Adrenal gland (tissue), 12 donors: ENCODE data around the gene NDST1. TPM values are rescaled to one million over a fixed set of nuclear protein-coding genes. Genes with fewer than 3 reads are reported as not detected.

Source experiments
- DNase-seq, 7 donors: peaks; one replicate each; pipeline ENCODE4 v3.0.0-alpha.2; 2019 to 2020
- H3K27ac ChIP-seq, 5 donors: fragments of 200-600 bp; sonication (generic) in 4 of 5; 1 replicate in 3 of 5; 2 replicates in 2 of 5; pipeline versions ENCODE4 v1.5.1 to v1.8.0; 2016 to 2020; ENCODE audit warnings: mild to moderate bottlenecking in 1 of 5
- H3K27me3 ChIP-seq: fragments of 200-600 bp; 2 replicates; pipeline ENCODE4 v1.8.0; 2021
- H3K36me3 ChIP-seq, 2 donors: fragments of 200-600 bp; replicated peaks in 1 of 2; 1 replicate in 1 of 2; 2 replicates in 1 of 2; pipeline versions ENCODE4 v1.5.1 to v1.8.0; 2018 to 2022
- H3K4me1 ChIP-seq, 2 donors: fragments of 200-600 bp; replicated peaks in 1 of 2; 1 replicate in 1 of 2; 2 replicates in 1 of 2; pipeline versions ENCODE4 v1.5.1 to v1.8.0; 2018 to 2021
- H3K4me3 ChIP-seq, 4 donors: fragments of 200-600 bp; sonication (generic) in 3 of 4; one replicate each; pipeline ENCODE4 v1.5.1; 2016 to 2018
- H3K9me3 ChIP-seq, 3 donors: fragments of 200-600 bp; sonication (generic) in 1 of 3; replicated peaks in 1 of 3; 1 replicate in 2 of 3; 2 replicates in 1 of 3; pipeline versions ENCODE4 v1.5.1 to v1.8.0; 2016 to 2021
- CTCF ChIP-seq, 6 experiments: fragments of 450-650 bp in 4 of 6; fragments of 200-600 bp in 2 of 6; sonication (generic) in 1 of 6; IDR thresholded peaks; 1 replicate in 5 of 6; 2 replicates in 1 of 6; pipeline versions ENCODE4 v1.5.1 to v1.8.0; 2016 to 2021; ENCODE audit warnings: antibody characterized with exemption in 6 of 6, mild to moderate bottlenecking in 2 of 6, moderate library complexity in 1 of 6
- POLR2A ChIP-seq, 2 donors: fragments of 450-650 bp; IDR thresholded peaks; one replicate each; pipeline ENCODE4 v1.6.1; 2017; ENCODE audit warnings: antibody characterized with exemption in 2 of 2, mild to moderate bottlenecking in 2 of 2, moderate library complexity in 1 of 2
- WGBS, 4 donors: extraction: QIAGEN DNeasy Blood & Tissue Kit in 2 of 4; methylation state at CpG; one replicate each; pipeline versions ENCODE4 v1.1.5 to v1.1.7; 2013 to 2017; 5-methylcytosine and 5-hydroxymethylcytosine counted together
- intact Hi-C, 2 donors: fragments of 100-400 bp; cut with DNase I; formaldehyde crosslinking; loops; one replicate each; pipeline versions ENCODE4 v1.14.1 to v1.15.0; 2022 to 2023
- polyA plus RNA-seq, 3 donors: library from polyadenylated mRNA; stranded (reverse); fragments of 200-250 nt in 2 of 3; fragments of 350-450 nt in 1 of 3; fragmentation: Illumina TruSeq in 1 of 3; extraction: RNeasy Lipid Tissue Mini Kit (QIAGEN cat#74804) in 1 of 3; gene quantifications; one replicate each; pipeline ENCODE4 v1.2.3, GENCODE V29; 2013 to 2014
- total RNA-seq, 9 donors: library from RNA; depleted of rRNA in 4 of 9; stranded (reverse); fragments of >200 nt in 4 of 9; fragments of 120-200 nt in 1 of 9; fragmentation: NEBNext Ultra II Directional in 1 of 9; extraction: Animal tissue kit (Norgen Biotek cat#: 25700) in 1 of 9; gene quantifications; one replicate each; pipeline versions ENCODE4 v1.1.0 to v1.2.4, GENCODE V29; 2013 to 2023
- donor health status: healthy with polysubstance abuse.
- donor health status: Bipolar disorder and iron deficiency.
- donor health status: DM: yes; HTN: yes; CAD: no.
- donor health status: DM: no; HTN: no; CAD: no.
- donor health status: DM: no; HTN: no; CAD: no.
- donor health status: DM: yes; HTN: yes; CAD: no.

The NDST1 gene
- total and polyA plus RNA-seq, 12 donors: 9.6 to 154 (median 94.7) TPM

GRCh38 chr5:150531686-150532085 is 23.8 kb downstream of the NDST1 start:
- 81 to 97% (median 90%) methylated on average over 8 to 9 of the region's 9 CpGs for WGBS, 4 donors
- H3K27me3 ChIP-seq: no peaks in the 10 kb centered on the region
- peaks cover 0 to 63% of the 10 kb centered on the region in 2 donors for H3K36me3 ChIP-seq
- H3K4me1 ChIP-seq: peaks cover 9 to 25% of the 10 kb centered on the region in 2 donors
- H3K9me3 ChIP-seq: no peaks in the 10 kb centered on the region
- TF ChIP-seq CTCF (IDR thresholded peaks at IDR 0.05) (no peak), POLR2A (IDR thresholded peaks at IDR 0.05) (no peak)
- no peak overlapping the region for H3K4me3 ChIP-seq
- no peak for DNase-seq
- intact Hi-C loops: no loop called here
- H3K27ac ChIP-seq: peak overlapping the region in 1 of 5 donors; percentile 40

GRCh38 chr5:150532151-150532550 is 24.2 kb downstream of the NDST1 start:
- H3K27me3 ChIP-seq: no peaks in the 10 kb centered on the region
- TF ChIP-seq CTCF (IDR thresholded peaks at IDR 0.05) (no peak), POLR2A (IDR thresholded peaks at IDR 0.05) (no peak)
- intact Hi-C loops: no loop called here
- peak overlapping the region in 4 of 5 donors; percentile 33 to 52 (median 42) for H3K27ac ChIP-seq
- WGBS, 4 donors: 73 to 89% (median 78%) methylated on average over 7 of the region's 7 CpGs
- no peak overlapping the region for H3K4me3 ChIP-seq
- peaks cover 0 to 61% of the 10 kb centered on the region in 2 donors for H3K36me3 ChIP-seq
- DNase-seq: no peak
- no peaks in the 10 kb centered on the region for H3K9me3 ChIP-seq
- peaks cover 12 to 29% of the 10 kb centered on the region in 2 donors for H3K4me1 ChIP-seq

- DNase-seq: peak in 1 of 7 donors; percentile 53
- H3K36me3 ChIP-seq: peaks cover 0 to 55% of the 10 kb centered on the region in 2 donors
- TF ChIP-seq POLR2A (IDR thresholded peaks at IDR 0.05): no peak
- TF ChIP-seq CTCF (IDR thresholded peaks at IDR 0.05): no peak
- peaks cover 12 to 31% of the 10 kb centered on the region in 2 donors for H3K4me1 ChIP-seq
- H3K4me3 ChIP-seq: no peak overlapping the region
- no peaks in the 10 kb centered on the region for H3K9me3 ChIP-seq
- WGBS, 4 donors: 61 to 85% (median 73%) methylated on average over 5 of the region's 5 CpGs
- intact Hi-C loops: no loop called here
- peak overlapping the region in 4 of 5 donors; percentile 33 to 52 (median 42) for H3K27ac ChIP-seq
- no peaks in the 10 kb centered on the region for H3K27me3 ChIP-seq
Measured at GRCh38 chr5:150532996-150533395, 25.1 kb downstream of the NDST1 start.

GRCh38 chr5:150534811-150535210 is 26.9 kb downstream of the NDST1 start:
- intact Hi-C loops: no loop called here
- Histone ChIP-seq H3K27ac (peak overlapping the region; percentile 32 to 85 (median 82)), H3K36me3 (peaks cover 0 to 65% of the 10 kb centered on the region in 2 donors), H3K9me3 (no peaks in the 10 kb centered on the region), H3K4me1 (peaks cover 25 to 49% of the 10 kb centered on the region in 2 donors), H3K27me3 (no peaks in the 10 kb centered on the region), H3K4me3 (no peak overlapping the region)
- no peak for TF ChIP-seq CTCF (IDR thresholded peaks at IDR 0.05)
- TF ChIP-seq POLR2A (IDR thresholded peaks at IDR 0.05): peak in 1 of 2 donors; percentile 59
- peak; percentile 75 to 95 (median 93) for DNase-seq
- 26 to 43% (median 38%) methylated on average over 5 to 9 of the region's 9 CpGs for WGBS, 4 donors
